ENCODE data around the gene SF1. TPM values are rescaled to one million over a fixed set of nuclear protein-coding genes. Genes with fewer than 3 reads are reported as not detected.
A peak's percentile ranks its signal among the peaks of the same experiment; 100 is the strongest.

The SF1 gene
- total RNA-seq, 2 donors from 2014 or later = 331 to 399 TPM

GRCh38 chr11:64788321-64789215, 10.2 kb upstream of the SF1 start:
- Histone ChIP-seq H3K27ac (ENCODE audit: low read depth, low read length) (no peak overlapping the region), H3K4me3 (ENCODE audit: low read length) (no peak overlapping the region), H3K9me3 (ENCODE audit: control insufficient read depth, low read length) (no peaks in the 10 kb centered on the region), H3K27me3 (ENCODE audit: control insufficient read depth, insufficient read depth, low read length, poor library complexity, severe bottlenecking) (no peaks in the 10 kb centered on the region), H3K4me1 (ENCODE audit: control insufficient read depth, insufficient read depth, low read length) (no peaks in the 10 kb centered on the region), H3K9ac (ENCODE audit: extremely low read depth, low read length, poor library complexity, severe bottlenecking) (no peak overlapping the region), H3K36me3 (ENCODE audit: control insufficient read depth, insufficient read depth, low read length) (no peaks in the 10 kb centered on the region)
- H3K4me3 Mint-ChIP-seq = no peak overlapping the region
- H3K27me3 Mint-ChIP-seq (ENCODE audit: insufficient read depth) = no peaks in the 10 kb centered on the region
- peaks cover 6% of the 10 kb centered on the region for H3K36me3 Mint-ChIP-seq (ENCODE audit: low read depth)
- DNase-seq = no peak
- H3K27ac Mint-ChIP-seq = no peak overlapping the region
- H3K4me1 Mint-ChIP-seq = no peaks in the 10 kb centered on the region
- no peaks in the 10 kb centered on the region for H3K9me3 Mint-ChIP-seq
- TF ChIP-seq CTCF (conservative IDR thresholded peaks at IDR 0.05) = no peak
- 88 to 91% methylated on average over 4 to 7 of the region's 9 CpGs for WGBS, 2 experiments (ENCODE audit: insufficient coverage in 1 of 2, insufficient read length in 1 of 2)

- Mint-ChIP-seq H3K36me3 (ENCODE audit: low read depth) (peaks cover 6% of the 10 kb centered on the region), H3K27ac (no peak overlapping the region), H3K4me3 (no peak overlapping the region), H3K4me1 (no peaks in the 10 kb centered on the region), H3K9me3 (no peaks in the 10 kb centered on the region), H3K27me3 (ENCODE audit: insufficient read depth) (no peaks in the 10 kb centered on the region)
- peak; percentile 91 for TF ChIP-seq CTCF (conservative IDR thresholded peaks at IDR 0.05)
- H3K9ac ChIP-seq (ENCODE audit: extremely low read depth, low read length, poor library complexity, severe bottlenecking) = no peak overlapping the region
- DNase-seq = peak; percentile 92
- no peaks in the 10 kb centered on the region for H3K27me3 ChIP-seq (ENCODE audit: control insufficient read depth, insufficient read depth, low read length, poor library complexity, severe bottlenecking)
- no peaks in the 10 kb centered on the region for H3K9me3 ChIP-seq (ENCODE audit: control insufficient read depth, low read length)
- H3K4me1 ChIP-seq (ENCODE audit: control insufficient read depth, insufficient read depth, low read length) = no peaks in the 10 kb centered on the region
- no peak overlapping the region for H3K27ac ChIP-seq (ENCODE audit: low read depth, low read length)
- WGBS, 2 experiments (ENCODE audit: insufficient coverage in 1 of 2, insufficient read length in 1 of 2) = 60 to 67% methylated on average over 10 to 15 of the region's 15 CpGs
- H3K36me3 ChIP-seq (ENCODE audit: control insufficient read depth, insufficient read depth, low read length) = no peaks in the 10 kb centered on the region
- no peak overlapping the region for H3K4me3 ChIP-seq (ENCODE audit: low read length)
Measured at GRCh38 chr11:64787526-64788320, 9.4 kb upstream of the SF1 start.

GRCh38 chr11:64786308-64786707, 8.0 kb upstream of the SF1 start:
- Mint-ChIP-seq H3K4me3 (no peak overlapping the region), H3K27me3 (ENCODE audit: insufficient read depth) (no peaks in the 10 kb centered on the region), H3K9me3 (no peaks in the 10 kb centered on the region), H3K4me1 (no peaks in the 10 kb centered on the region), H3K27ac (no peak overlapping the region), H3K36me3 (ENCODE audit: low read depth) (peaks cover 6% of the 10 kb centered on the region)
- no peaks in the 10 kb centered on the region for H3K4me1 ChIP-seq (ENCODE audit: control insufficient read depth, insufficient read depth, low read length)
- TF ChIP-seq CTCF (conservative IDR thresholded peaks at IDR 0.05) = no peak
- H3K9me3 ChIP-seq (ENCODE audit: control insufficient read depth, low read length) = no peaks in the 10 kb centered on the region
- H3K36me3 ChIP-seq (ENCODE audit: control insufficient read depth, insufficient read depth, low read length) = no peaks in the 10 kb centered on the region
- 91 to 99% methylated on average over 8 to 10 of the region's 10 CpGs for WGBS, 2 experiments (ENCODE audit: insufficient coverage in 1 of 2, insufficient read length in 1 of 2)
- H3K27me3 ChIP-seq (ENCODE audit: control insufficient read depth, insufficient read depth, low read length, poor library complexity, severe bottlenecking) = no peaks in the 10 kb centered on the region
- H3K4me3 ChIP-seq (ENCODE audit: low read length) = no peak overlapping the region
- no peak overlapping the region for H3K27ac ChIP-seq (ENCODE audit: low read depth, low read length)
- H3K9ac ChIP-seq (ENCODE audit: extremely low read depth, low read length, poor library complexity, severe bottlenecking) = no peak overlapping the region
- no peak for DNase-seq

Data from endodermal cell (in vitro differentiated cells).